GM18505 (cell line): Measurements from ENCODE around the gene IFNG-AS1.

Experiments used
- ATAC-seq: cut with Tn5 transposase; IDR thresholded peaks from one replicate; pipeline ENCODE4 v1.9.1; 2021; ENCODE audit not compliant: unreplicated experiment
- POLR2A ChIP-seq: IDR thresholded peaks from 4 replicates; pipeline ENCODE4 v1.6.1; 2011; ENCODE audit warnings: borderline replicate concordance; ENCODE audit not compliant: insufficient read depth, insufficient read length; ENCODE audit errors: extremely low read depth

The IFNG-AS1 gene

DNA sequence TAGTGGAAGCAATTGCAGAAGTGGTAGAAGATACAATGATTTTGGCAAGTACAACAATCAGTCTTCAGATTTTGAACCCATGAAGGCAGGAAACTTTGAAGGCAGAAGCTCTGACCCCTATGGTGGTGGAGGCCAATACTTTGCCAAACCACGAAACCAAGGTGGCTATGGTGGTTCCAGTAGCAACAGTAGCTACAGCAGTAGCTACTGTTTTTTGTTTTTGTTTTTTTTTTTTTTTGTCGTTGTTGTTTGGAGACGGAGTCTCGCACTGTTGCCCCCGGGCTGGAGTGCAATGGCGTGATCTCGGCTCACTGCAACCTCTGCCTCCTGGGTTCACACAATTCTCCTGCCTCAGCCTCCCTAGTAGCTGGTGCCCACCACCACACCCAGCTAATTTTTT lies 47.4 kb downstream of the IFNG-AS1 start:
- TF ChIP-seq POLR2A, result no peak
- ATAC-seq, result no peak

DNA sequence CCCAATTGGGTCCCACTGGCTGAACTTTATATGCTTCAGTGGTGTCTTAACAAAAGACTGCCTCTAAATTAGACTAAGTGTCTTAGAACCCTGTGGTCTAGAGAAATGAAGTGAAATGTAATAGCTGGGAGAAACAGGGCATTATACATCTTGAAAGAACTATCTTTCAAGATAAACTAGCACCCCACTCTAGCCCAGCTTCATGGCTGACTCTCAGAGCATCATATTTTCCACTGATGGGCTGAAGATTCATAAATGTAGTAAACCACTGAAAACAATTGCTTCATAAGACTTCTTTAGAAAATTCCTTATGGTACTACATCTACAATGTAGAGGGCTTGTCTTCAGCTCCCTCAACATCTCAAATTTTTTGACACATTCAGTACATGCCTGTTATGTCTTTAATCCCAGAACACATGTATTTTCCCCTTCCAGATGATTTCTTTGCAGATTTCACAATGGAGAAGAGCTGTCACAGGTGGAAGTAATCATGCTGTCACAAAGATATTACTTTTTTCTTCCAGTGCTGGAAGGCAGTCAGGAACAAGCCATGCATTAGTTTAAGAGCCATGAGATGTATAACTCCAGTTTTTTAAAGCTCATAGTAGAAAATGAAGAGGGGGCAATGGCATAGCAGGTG lies 48.5 kb downstream of the IFNG-AS1 start:
- no peak for TF ChIP-seq POLR2A
- no peak for ATAC-seq

DNA sequence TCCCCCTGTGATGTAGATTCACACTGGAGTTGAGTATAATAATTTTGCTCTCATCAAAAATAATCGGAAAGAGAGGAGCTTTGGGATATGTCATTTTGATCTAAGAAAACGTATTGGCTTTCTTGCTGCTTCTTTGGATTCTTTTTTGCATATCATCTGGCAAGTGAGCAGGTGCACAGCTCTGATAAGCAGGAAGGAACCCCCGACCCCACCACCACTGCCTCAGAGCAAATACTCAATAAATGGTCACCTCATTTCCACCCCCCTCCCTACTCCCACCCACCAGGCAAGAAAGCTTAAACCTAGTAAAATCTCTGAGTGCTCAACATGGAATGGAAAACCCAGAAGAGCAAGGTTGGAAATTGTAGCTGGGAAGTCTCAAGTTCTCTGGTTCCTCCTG lies 49.4 kb downstream of the IFNG-AS1 start:
- TF ChIP-seq POLR2A, result no peak
- ATAC-seq, result no peak

DNA sequence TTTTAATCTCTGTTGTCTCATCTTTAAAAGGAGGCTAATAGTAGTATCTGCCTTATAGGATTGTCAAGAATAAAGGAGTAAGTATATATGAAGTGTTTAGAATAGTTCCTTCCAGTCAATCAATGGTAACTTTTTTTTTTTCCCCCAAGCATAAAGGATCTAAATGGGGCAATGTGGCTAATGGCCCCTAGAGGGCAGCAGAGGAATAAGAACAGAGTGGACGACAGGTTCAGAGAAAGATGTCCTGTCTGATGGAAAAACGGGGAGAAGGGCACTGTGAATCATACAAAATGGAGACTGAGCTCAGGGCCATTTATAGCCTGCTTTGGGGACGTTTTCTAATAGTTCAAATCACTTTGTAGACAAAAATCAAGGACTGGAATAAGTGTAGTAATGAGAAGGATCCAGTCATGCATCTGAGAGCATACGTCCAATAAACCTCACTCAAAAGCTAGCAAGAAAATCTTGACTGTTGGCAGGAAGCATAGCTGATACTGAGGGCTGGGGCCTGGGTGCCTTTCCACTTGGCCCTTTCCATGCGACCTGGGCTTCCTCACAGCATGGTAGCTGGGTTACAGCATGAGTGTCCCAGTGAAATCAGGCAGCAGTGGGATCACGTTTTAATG lies 51.3 kb downstream of the IFNG-AS1 start:
- no peak for ATAC-seq
- no peak for TF ChIP-seq POLR2A

DNA sequence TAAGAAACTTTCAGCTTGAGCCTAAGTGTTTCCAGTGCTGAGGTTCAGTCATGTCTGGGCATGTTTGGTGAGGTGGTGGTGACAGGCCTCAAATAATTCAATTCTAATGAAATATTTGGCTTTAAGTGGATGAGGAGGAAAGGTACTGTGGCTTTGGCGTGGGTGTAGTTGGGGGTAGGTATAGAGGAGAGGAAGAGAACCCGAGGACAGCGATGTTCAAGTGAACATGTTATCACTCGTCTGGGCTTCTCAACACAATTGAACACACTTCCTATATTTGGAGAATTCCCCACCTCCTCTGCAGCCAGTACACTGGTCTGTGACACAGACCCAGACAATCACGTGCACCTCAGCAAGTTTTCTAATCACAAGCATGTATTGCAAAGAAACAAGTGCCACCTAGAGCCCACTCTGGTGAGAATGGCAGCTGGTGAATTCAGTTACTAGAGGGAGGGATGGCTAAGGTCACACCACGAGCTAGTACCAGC lies 53.0 kb downstream of the IFNG-AS1 start:
- peak; percentile 79 for ATAC-seq
- no peak for TF ChIP-seq POLR2A

DNA sequence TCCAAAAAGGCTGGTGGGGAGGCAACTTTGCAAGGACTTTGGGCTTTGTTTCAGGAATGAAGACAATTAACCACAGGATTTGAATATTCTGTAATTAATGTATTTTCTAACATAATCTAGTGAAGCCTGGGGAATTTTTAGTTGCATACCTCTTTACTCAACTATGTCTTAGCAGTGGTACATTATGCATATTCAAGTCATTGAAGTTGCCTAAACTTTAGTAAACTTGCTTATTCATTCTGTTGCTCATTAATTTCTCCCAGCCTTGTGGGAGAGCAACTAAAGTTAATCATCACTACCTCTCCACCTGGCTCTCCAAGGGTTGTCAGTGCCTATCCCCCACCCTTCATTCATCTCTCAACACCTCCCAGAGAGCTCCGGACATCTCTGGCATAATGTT lies 54.2 kb downstream of the IFNG-AS1 start:
- no peak for ATAC-seq
- TF ChIP-seq POLR2A, result no peak

DNA sequence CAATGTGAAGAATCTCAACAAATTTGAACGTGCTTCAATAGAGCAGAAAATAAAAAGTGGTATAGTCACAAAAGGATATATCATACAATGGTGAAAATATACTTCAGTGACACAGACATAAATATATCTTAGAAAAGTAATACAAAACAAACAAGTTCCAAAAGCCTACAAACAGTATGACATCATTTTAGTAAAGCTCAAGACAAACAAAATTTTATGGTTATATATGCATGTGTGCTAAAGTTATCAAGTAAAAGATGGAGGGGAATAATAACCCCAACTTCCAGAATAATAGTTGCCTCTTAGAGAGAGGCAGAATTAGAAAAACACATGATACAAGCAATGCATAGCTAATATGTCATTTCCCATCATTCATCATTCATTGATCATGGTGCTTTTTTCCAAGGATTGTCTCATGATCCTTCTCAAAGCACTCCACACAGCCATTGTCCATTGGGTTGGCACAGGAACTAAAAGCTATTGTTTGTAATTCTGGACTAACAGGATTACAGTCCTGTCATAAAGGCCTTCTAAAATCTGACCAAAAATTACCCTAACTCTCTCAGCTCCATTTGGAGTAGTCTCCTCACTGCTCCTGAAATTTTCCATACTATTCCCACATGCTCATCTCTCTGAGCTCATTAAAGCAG lies 59.5 kb downstream of the IFNG-AS1 start:
- no peak for ATAC-seq
- no peak for TF ChIP-seq POLR2A

DNA sequence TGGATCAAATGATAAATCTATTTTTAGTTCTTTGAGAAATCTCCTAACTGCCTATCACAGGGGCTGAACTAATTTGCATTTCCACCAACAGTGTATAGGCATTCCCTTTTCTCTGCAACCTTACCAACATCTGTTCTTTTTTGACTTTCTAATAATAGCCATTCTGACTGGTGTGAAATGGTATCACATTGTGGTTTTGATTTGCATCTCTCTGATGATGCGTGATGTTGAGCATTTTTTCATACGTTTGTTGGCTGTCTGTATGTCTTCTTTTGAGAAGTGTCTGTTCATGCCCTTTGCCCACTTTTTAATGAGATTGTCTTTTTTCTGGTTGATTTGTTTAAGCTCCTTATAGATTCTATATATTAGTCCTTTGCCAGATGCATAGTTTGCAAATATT lies 67.1 kb downstream of the IFNG-AS1 start:
- TF ChIP-seq POLR2A, result no peak
- no peak for ATAC-seq

DNA sequence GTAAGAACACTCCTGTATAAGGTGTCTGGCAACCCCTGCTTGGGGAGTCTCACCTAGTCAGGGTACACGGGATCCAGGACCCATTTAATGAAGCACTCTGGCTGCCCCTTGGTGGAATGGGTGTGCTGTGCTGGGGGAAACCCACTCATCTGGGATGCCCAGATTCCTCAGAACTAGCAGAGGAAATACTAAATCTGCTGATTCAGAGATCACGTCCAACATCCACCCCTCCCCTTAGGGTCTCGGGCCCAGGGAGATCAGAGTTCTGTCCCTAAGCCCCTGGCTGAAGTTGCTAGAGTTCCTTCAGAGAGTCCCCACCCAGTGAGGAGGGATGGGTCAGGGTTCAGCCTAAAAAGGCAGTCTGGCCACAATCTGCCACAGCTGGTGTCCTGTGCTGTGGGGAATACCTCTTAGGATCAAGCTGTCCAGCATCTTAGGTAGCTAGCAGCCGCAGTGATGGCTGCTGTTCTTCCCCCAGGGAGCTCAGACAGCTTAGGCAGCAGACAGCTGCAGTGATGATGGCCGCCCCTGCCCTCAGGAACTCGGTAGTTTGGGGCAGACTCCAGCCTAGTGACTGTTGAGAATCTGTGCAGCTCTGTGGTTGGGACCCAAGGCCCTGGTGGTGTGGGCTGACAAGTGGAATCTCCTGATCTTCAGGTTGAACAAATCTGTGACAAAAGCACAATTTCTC lies 74.8 kb downstream of the IFNG-AS1 start:
- no peak for TF ChIP-seq POLR2A
- ATAC-seq, result no peak

DNA sequence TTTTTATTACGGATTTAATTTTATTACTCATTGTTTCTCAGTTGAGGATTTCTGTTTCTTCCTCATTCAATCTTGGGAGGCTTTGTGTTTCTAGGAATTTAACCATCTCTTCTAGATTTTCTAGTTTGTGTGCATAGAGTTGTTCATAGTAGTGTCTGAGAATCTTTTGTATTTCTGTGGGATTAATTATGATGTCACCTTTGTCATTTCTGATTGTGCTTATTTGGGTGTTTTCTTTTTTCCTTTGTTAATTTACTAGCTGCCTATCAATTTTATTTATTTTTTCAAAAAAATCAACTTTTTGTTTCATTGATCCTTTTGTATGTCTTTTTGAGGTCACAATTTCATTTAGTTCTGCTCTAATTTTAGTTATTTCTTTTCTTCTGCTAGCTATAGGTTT lies 75.9 kb downstream of the IFNG-AS1 start:
- no peak for TF ChIP-seq POLR2A
- ATAC-seq, result no peak

DNA sequence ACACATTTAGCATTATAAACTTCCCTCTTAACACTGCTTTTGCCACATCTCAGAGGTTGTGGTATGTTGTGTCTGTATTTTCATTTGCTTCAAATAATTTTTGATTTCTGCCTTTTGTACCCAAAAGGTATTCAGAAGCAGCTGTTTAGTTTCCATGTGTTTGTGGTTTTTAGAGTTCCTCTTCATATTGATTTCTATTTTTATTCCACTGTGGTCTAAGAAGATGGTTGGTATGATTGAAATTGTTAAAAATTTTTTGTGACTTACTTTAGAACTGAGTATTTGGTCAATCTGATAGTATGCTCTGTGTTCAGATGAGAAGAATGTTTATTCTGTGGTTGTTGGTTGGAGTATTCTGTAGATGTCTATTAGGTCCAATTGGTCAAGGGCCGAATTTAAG lies 76.4 kb downstream of the IFNG-AS1 start:
- ATAC-seq, result no peak

DNA sequence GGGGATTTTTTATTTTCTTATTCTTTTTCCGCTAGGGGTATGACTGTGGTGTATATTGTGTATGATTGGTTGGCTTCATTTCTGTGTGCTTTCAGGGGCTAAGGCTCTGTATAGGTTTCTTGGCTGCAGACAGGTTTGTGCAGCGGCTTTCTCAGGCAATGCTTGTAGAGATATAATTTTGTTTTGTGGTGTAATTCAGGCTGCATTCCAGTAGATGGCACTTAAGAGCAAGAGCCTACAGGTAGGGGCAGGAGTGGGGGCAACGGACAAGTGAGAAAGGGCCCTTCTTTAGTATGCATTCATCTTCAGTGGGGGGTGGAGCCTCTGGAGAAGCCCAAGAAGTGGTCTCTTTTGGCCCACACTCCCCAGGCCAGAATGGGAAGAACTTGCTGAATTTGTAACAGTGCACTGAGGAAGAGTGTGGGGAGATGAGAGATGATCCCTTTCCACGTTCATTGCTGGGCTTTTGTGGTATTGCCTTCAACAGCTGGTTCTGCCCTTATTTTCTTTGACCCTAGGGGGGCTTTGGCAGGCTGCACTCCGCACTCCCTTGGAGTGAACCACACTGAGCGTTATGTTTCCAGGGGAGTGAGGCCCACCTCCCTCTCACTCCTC lies 78.6 kb downstream of the IFNG-AS1 start:
- no peak for TF ChIP-seq POLR2A

More for the DNA sequence above, 76.4 kb downstream of the IFNG-AS1 start:
- no peak for TF ChIP-seq POLR2A

DNA sequence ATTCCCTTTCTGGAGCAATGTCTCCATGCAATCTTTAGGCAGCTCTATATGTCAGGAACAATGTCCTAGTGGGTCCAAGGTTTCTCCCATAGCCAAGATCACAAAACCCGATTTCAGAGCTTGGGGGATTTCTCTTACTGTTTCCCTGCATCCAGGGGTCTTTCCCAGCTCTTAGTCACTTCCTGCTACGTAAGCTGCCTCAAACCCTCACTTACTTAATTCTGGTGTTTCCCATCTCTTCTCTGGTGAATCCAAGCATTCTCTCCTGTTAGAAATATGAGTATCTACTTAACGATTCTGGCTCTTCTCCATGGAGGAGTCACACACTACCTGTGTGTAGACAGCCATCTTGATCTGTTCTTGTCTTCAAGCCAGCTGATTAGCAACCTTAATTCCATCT lies 80.0 kb downstream of the IFNG-AS1 start:
- TF ChIP-seq POLR2A, result no peak
- ATAC-seq, result no peak

More for the DNA sequence above, 78.6 kb downstream of the IFNG-AS1 start:
- no peak for ATAC-seq
